CD1c-positive myeloid dendritic cell (primary cell): ENCODE data around the gene ART4.

Source experiments
- DNase-seq: peaks from one replicate; pipeline ENCODE4 v3.0.0-alpha.2; 2016; ENCODE audit errors: extremely low spot score

Gene ART4

DNA sequence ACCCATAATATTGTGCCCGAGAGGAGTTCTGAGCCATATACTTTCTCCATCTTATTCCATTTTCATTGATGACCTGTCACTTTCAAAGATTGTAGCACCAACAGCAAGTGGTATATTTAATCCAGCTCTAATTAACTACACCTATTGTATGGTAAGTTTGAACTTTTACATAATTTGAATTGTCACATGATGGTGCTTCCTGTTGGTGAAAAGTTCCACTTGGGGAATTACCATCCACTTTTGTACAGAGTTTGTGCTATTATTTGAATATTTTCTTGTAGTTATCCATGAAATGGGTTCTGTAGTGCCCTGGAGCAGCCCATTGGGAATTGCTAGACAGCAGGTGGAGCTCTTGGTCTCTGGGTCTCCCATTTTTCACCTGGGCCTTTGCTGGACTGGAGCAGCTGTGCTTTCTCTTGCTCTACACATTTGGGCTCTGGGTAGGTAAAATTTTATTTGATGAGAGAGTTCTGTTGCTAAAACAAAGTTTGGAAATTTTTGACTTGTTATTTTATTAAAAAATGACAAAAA lies 32.3 kb downstream of the ART4 start:
- no peak for DNase-seq

DNA sequence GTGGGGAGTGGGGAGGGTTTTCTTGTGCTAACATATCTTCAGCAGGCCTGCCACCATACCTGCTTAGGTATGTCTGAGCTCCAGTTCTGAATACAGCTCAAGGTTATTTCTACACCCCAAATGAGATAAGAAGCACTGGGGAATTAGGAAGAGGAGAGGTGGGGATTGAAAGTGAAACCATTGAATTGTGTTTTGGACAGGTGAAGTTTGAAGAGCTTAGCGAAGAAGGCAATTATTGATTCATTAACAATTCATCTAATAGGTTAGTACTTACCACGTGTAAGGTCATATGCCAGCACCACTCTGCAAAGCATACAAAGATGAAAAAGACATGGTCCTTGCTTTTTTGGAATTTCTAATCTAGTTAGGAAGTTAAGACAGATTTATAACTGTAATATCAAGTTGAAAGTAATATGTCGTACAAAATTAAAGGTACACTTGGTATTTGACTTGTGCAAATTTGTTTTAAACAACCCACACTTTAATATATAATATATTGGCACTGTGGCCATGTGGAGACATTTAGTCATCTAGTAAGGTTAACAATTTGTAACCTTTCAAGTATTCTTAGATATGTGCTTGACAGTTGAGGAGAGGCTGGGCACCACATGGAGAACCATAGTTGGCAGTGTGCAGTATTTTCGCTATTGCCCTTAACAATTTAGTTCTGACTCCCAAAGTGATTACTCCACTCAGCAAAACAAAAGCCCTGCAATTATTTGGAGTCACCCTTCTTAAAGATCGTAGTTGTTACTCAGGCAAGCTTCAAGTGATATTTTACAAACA lies 33.0 kb downstream of the ART4 start:
- no peak for DNase-seq

DNA sequence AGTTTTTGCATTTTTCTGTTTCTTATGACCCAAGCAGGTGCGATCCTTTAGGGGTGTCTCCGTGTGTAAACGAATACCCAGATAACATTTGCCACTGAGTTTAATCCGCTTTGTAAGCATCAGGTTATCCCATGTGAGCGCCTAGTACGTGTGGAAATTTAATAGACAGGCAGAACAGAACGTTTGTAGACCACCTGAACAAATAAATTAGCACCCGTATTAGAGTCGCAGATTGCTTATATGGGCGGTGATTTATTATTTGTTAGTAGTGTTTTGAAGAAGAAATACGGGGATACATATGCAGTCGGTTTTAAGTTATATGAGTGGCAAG lies 39.5 kb downstream of the ART4 start:
- no peak for DNase-seq

GRCh38 chr12:14803011-14803829 lies 40.1 kb downstream of the ART4 start, which contains the start of the genes C12orf60 and WBP11:
Gene C12orf60, plus strand, starts transcription at chr12:14803670. Its CDS starts 19,266 bp downstream, at chr12:14822936.
Gene WBP11, minus strand, starts transcription at chr12:14803478. Its CDS starts 2,095 bp downstream, at chr12:14801383.
- DNase-seq: peak; percentile 98

- no peak for DNase-seq
These were observed 40.7 kb downstream of the ART4 start for GRCh38 chr12:14802721-14803010.

GRCh38 chr12:14802247-14802646 lies 41.1 kb downstream of the ART4 start:
- DNase-seq: peak; percentile 15

DNA sequence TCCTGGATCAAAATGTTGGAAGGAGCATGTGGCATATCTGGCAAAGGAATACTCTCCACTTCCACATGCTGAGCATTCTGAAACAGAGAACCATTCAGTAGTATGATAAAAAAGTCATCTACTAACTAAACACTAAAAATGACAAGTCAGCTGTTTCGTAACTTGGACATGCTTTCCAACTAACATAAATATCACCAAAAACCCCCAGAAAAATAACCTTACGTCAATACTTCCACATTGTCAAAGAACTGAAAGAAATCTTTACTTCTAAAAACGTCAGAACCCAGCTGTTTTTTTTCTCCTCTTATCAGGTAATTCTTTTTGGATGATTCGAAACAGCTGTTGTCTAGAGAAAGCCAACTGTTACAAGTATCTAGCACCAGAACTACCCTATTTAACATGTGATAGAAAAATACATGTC lies 48.3 kb downstream of the ART4 start:
- no peak for DNase-seq

- DNase-seq: no peak
These were observed 57.8 kb downstream of the ART4 start for GRCh38 chr12:14785568-14785967.

DNA sequence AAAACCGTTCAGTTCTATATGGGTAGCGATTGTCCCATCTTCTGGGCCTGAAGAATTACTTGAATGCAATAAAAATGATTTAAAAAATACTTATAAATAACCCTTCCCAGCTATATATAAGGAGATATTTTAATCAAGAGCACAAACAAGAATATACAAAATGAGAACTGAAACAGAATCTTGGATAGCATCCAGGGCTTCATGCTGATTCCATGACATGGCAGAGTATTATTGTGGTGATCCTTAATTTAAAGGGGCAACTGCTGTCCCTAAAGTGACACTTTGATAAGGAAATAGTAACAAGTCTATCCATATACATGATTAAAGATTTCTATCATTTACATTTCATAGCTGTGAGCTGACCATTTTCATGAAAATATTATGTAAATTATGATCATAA lies 58.9 kb downstream of the ART4 start:
- DNase-seq: peak; percentile 45

DNA sequence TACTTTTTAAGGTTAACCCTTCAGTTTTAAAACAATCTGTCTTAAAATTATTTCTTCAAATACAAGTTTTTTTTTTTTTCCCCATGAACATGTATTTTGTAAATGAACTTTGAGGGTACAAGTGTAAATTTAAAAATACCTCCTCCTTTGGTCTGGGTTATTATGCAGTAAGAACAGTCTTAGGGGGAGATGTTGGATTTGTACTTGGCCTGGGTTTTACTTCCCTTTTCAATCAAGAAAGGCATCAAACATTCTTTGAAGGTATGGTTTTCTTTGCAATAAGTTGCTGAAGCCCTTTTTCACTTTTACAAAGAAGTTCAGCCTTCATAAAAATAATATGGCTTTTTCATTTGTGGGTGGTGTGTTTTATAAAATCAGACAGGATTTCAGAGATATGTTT lies 60.6 kb downstream of the ART4 start:
- DNase-seq: no peak

DNA sequence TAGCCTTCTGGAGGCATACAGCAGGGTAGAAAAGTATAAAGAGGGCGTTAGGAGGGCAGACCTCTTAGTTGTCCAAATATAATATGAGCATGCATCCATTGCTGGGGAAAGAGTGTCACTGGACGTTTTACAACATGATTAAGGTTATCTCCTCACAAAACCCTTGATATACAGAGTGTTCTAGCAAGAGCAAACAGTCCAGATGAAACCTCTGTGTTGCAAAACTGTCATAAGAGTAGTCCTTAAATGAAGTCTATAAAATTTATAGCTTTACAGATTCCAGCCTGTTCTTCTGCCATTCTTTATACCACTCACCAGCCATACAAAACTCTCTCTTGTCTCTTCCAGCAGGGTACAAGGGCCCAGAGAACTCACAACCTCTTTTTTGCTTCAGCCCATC lies 61.8 kb downstream of the ART4 start:
- DNase-seq: no peak

DNA sequence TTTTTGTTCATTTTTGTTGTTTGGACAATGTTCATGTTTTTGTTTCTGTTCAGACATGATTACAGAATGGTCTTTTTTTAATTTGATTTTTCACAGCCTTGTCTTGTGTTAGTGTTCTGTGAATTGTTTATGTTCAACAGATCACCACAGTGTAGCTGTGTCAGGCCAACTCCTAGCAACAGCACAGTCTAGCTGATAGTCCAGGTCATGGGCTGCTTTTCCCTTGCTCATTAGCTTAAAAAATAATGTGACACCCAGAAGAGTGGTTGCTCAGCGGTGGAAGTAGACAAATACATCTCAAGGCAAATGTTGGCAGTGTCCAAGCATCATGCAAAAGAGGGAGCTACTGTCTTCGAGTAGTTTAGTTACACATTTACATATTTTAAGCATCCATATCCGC lies 62.5 kb downstream of the ART4 start:
- no peak for DNase-seq

GRCh38 chr12:14779834-14780233 lies 63.5 kb downstream of the ART4 start:
- DNase-seq: no peak

DNA sequence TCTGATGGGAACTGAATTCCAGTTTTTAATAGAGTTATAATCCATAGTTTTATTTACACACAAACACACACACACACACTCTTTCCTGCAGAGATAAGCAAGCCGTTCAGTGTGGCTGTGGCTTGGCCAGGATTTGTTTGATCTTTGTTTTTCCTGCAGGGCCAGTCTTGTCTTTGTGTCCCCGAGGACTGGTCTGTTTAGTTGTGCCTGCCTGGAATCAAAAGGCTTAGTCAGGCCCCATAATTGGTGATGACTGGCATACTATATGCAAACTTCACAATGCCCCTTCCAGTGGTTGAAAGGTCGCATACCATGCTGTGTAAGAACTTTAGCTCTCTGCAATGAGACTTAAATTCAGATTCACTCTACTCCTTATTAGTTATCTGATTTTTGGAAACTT lies 66.1 kb downstream of the ART4 start:
- DNase-seq: no peak

DNA sequence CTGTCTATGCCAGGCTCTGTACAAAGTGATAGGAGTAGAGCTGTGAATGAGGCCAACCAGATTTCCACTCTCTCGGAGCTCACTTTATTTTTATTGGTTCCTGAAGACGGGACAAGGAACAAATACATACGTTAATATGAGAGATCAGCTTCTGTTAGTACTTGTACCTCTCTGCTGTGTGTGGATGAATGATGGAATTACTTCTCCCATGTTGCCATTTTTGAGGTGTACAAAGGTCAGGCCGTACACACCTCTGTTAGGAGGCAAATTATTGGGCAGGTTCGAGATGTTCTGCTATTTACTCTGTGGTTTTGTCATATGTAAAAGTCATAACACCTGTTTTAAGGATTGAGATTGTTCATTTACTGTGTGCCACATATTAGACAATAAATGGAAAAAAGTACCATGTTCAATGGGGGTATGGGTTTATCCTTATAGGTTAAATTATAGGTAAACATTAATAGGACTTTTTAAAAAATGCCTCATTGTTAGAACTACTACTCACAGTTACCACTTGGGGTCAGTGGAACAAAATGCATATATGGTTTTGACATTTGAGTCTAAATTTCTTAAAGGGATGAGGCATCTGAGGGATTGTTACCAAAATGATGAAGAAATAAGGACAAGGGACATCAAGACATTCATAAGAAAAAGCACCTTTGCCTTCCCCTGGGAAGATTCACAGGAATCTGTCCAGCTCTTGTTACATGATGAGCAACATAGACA lies 66.9 kb downstream of the ART4 start:
- DNase-seq: no peak

- DNase-seq: no peak
These were observed 67.7 kb downstream of the ART4 start for GRCh38 chr12:14775636-14775980.
